HepG2 (cell line): Measurements from ENCODE around the gene DHRS11. TPM values are rescaled to one million over a fixed set of nuclear protein-coding genes. Genes with fewer than 3 reads are reported as not detected.

ENCODE experiments used
- ATAC-seq: fragments of 200-7000 bp; cut with Tn5 transposase; 3 replicates; pipeline ENCODE4 v1.9.1; 2020; ENCODE audit warnings: mild to moderate bottlenecking, moderate library complexity
- BruUV-seq: library from RNA; stranded (reverse); fragments of 400-500 nt; replicated peaks from 2 replicates; lab custom pipeline; 2021; lab: Mats Ljungman, UMichigan
- CTCF ChIA-PET: fragments of 300-600 bp; formaldehyde crosslinking; extraction: SDS; loops from one replicate; lab custom pipeline; 2021; ENCODE audit warnings: low total read pairs, inconsistent platforms, low intra/inter-chr PET ratio; lab: Yijun Ruan, JAX
- POLR2A ChIA-PET: fragments of 350-600 bp; sonication (Branson Sonifier 250); formaldehyde crosslinking; loops from one replicate; lab custom pipeline; 2020; ENCODE audit warnings: antibody characterized with exemption, inconsistent platforms; lab: Yijun Ruan, JAX
- DNase-seq: peaks from one replicate; pipeline ENCODE4 v3.0.0-alpha.2; 2015; ENCODE audit warnings: low spot score
- FAIRE-seq: peaks from 3 replicates; lab custom pipeline; 2011; peaks lifted over from hg19 to GRCh38; lab: Jason Lieb, UNC
- H2AFZ ChIP-seq: one replicate; pipeline ENCODE4 v1.6.1; 2011; ENCODE audit warnings: low read length, inconsistent platforms
- H3K27ac ChIP-seq: fragments of 300-600 bp; 3 replicates; pipeline ENCODE4 v1.8.0; 2011; ENCODE audit warnings: mixed run types, mild to moderate bottlenecking, mixed read lengths, low read length, inconsistent platforms; ENCODE audit not compliant: insufficient read depth; ENCODE audit errors: extremely low read length
- H3K27me3 ChIP-seq, 2 experiments: fragments of 200-600 bp in 1 of 2; 2 replicates in 1 of 2; 3 replicates in 1 of 2; pipeline versions ENCODE4 v1.6.0 to v1.8.0; 2011; ENCODE audit warnings: low read length in 2 of 2, mild to moderate bottlenecking in 2 of 2, moderate library complexity in 2 of 2, inconsistent platforms in 1 of 2; ENCODE audit not compliant: insufficient read depth in 2 of 2, control insufficient read depth in 1 of 2
- H3K36me3 ChIP-seq, 2 experiments: fragments of 200-600 bp in 1 of 2; replicated peaks in 1 of 2; 2 replicates in 1 of 2; 3 replicates in 1 of 2; pipeline versions ENCODE4 v1.5.1 to v1.8.0; 2011; ENCODE audit warnings: low read length in 2 of 2, inconsistent platforms in 1 of 2; ENCODE audit not compliant: insufficient read depth in 2 of 2, control insufficient read depth in 1 of 2
- H3K4me1 ChIP-seq: 2 replicates; pipeline ENCODE4 v1.5.1; 2012; ENCODE audit warnings: low read length, inconsistent platforms; ENCODE audit not compliant: insufficient read depth
- H3K4me2 ChIP-seq: 2 replicates; pipeline ENCODE4 v1.6.0; 2011; ENCODE audit warnings: low read depth, low read length, inconsistent platforms
- H3K4me3 ChIP-seq, 3 experiments: fragments of 200-600 bp in 1 of 3; sonication (generic), shearing (Covaris generic) in 1 of 3; replicated peaks in 1 of 3; 2 replicates each; pipeline ENCODE4 v1.5.1; 2011 to 2016; ENCODE audit warnings: low read length in 3 of 3, inconsistent platforms in 2 of 3, low read depth in 2 of 3, mild to moderate bottlenecking in 2 of 3, control low read depth in 1 of 3, mixed read lengths in 1 of 3; ENCODE audit not compliant: insufficient read depth in 1 of 3
- H3K79me2 ChIP-seq: one replicate; pipeline ENCODE4 v1.6.1; 2011; ENCODE audit warnings: low read length, inconsistent platforms; ENCODE audit not compliant: insufficient read depth
- H3K9ac ChIP-seq: 2 replicates; pipeline ENCODE4 v1.6.0; 2011; ENCODE audit warnings: mild to moderate bottlenecking, low read depth, low read length, inconsistent platforms; ENCODE audit not compliant: insufficient read depth
- H3K9me3 ChIP-seq: 2 replicates; pipeline ENCODE4 v1.5.1; 2012; ENCODE audit warnings: mild to moderate bottlenecking, low read length
- H4K20me1 ChIP-seq: 2 replicates; pipeline ENCODE4 v1.6.0; 2011; ENCODE audit warnings: inconsistent platforms, mild to moderate bottlenecking, low read length, moderate library complexity; ENCODE audit not compliant: insufficient read depth
- ATF4 ChIP-seq, 2 experiments: fragments of 450-650 bp in 1 of 2; sonication (generic) in 1 of 2; formaldehyde crosslinking; IDR thresholded peaks; 2 replicates each; pipeline versions ENCODE4 v1.5.0 to v1.8.0; 2020 to 2022; ENCODE audit warnings: mild to moderate bottlenecking in 1 of 2, missing genetic modification reagents in 1 of 2
- CC2D1A ChIP-seq: sonication (generic); formaldehyde crosslinking; IDR thresholded peaks from 2 replicates; pipeline ENCODE4 v1.8.1; 2023; ENCODE audit warnings: mild to moderate bottlenecking, missing genetic modification reagents
- EEA1 ChIP-seq: sonication (generic); formaldehyde crosslinking; IDR thresholded peaks from 2 replicates; pipeline ENCODE4 v1.5.1; 2020; ENCODE audit warnings: mild to moderate bottlenecking, missing genetic modification reagents, borderline replicate concordance
- EHMT2 ChIP-seq: fragments of 200-600 bp; sonication (generic); IDR thresholded peaks from 2 replicates; pipeline ENCODE4 v1.7.0; 2017; ENCODE audit warnings: antibody characterized with exemption, low read depth, low read length, borderline replicate concordance
- IRF9 ChIP-seq: sonication (generic); formaldehyde crosslinking; IDR thresholded peaks from 2 replicates; pipeline ENCODE4 v1.8.0; 2022; ENCODE audit warnings: missing genetic modification reagents, mild to moderate bottlenecking, borderline replicate concordance
- KAT7 ChIP-seq: IDR thresholded peaks from 2 replicates; pipeline ENCODE4 v1.6.1; 2018; ENCODE audit warnings: borderline replicate concordance, missing compliant biosample characterization
- KLF16 ChIP-seq, 2 experiments: sonication (generic) in 1 of 2; formaldehyde crosslinking in 1 of 2; IDR thresholded peaks; 2 replicates each; pipeline versions ENCODE4 v1.6.1 to v1.8.0; 2016 to 2023; ENCODE audit warnings: missing genetic modification reagents in 2 of 2, missing compliant biosample characterization in 1 of 2
- RFX5 ChIP-seq: IDR thresholded peaks from 2 replicates; pipeline ENCODE4 v1.6.1; 2011; ENCODE audit warnings: low read depth, low read length, improper control_type of control experiment
- SRSF9 ChIP-seq: fragments of 200-400 bp; formaldehyde crosslinking; IDR thresholded peaks from 2 replicates; pipeline ENCODE4 v1.6.1; 2018; ENCODE audit warnings: borderline replicate concordance, mild to moderate bottlenecking, low read depth, low read length; ENCODE audit not compliant: insufficient read depth, poor library complexity, severe bottlenecking
- ZNF460 ChIP-seq: sonication (generic); formaldehyde crosslinking; IDR thresholded peaks from 2 replicates; pipeline ENCODE4 v1.5.1; 2020; ENCODE audit warnings: missing genetic modification reagents, mild to moderate bottlenecking, borderline replicate concordance
- ZNF607 ChIP-seq: sonication (generic); formaldehyde crosslinking; IDR thresholded peaks from 2 replicates; pipeline ENCODE4 v1.5.1; 2020; ENCODE audit warnings: missing genetic modification reagents, mild to moderate bottlenecking, borderline replicate concordance
- ZNF772 ChIP-seq: sonication (generic); formaldehyde crosslinking; IDR thresholded peaks from 2 replicates; pipeline ENCODE4 v1.5.0; 2020; ENCODE audit warnings: mild to moderate bottlenecking, missing genetic modification reagents
- ZNF878 ChIP-seq: sonication (generic); formaldehyde crosslinking; IDR thresholded peaks from 2 replicates; pipeline ENCODE4 v1.8.1; 2023; ENCODE audit warnings: mild to moderate bottlenecking, missing genetic modification reagents, moderate library complexity
- WGBS: methylation state at CpG from one replicate; pipeline ENCODE4 v1.1.6; 2017; ENCODE audit warnings: low lambda C conversion rate; 5-methylcytosine and 5-hydroxymethylcytosine counted together
- in situ Hi-C: cut with HindIII; loops from 2 replicates; pipeline ENCODE4 v1.10.0; 2017; ENCODE audit warnings: low pct_unique_long_range_greater_than_20kb; ENCODE audit not compliant: extremely low pct_ligation_motif_present
- intact Hi-C: fragments of 100-400 bp; cut with micrococcal nuclease; formaldehyde crosslinking; loops from one replicate; pipeline ENCODE4 v1.10.0; 2022; ENCODE audit not compliant: unreplicated experiment
- polyA plus RNA-seq, 8 experiments: library from polyadenylated mRNA; depleted of rRNA in 3 of 8; stranded (reverse) in 7 of 8; unstranded in 1 of 8; fragments of >200 nt; fragmentation: Illumina TruSeq in 4 of 8; extraction: Trizol in 4 of 8; gene quantifications; 2 replicates each; pipeline versions ENCODE4 v1.2.1 to v1.2.3, GENCODE V29; 2011 to 2016; ENCODE audit warnings: low read depth in 4 of 8, missing spikeins in 1 of 8, mixed read lengths in 1 of 8; ENCODE audit not compliant: insufficient read depth in 1 of 8
- total RNA-seq, 5 experiments: library from RNA; depleted of rRNA; stranded (reverse); fragments of >200 nt; fragmentation: Illumina TruSeq; extraction: Trizol; gene quantifications; 2 replicates each; pipeline ENCODE4 v1.2.3, GENCODE V29; 2016; ENCODE audit warnings: low read depth in 1 of 5

The DHRS11 gene
- total and polyA plus RNA-seq, 2 of the 13 experiments (the other 11 are each of a cell fraction or from before 2014, with no cell fraction given) = 28.4 to 41.9 TPM

GRCh38 chr17:36625188-36625587 is 33.5 kb downstream of the DHRS11 start:
- Histone ChIP-seq H3K9me3 (no peaks in the 10 kb centered on the region), H3K4me2 (no peak overlapping the region), H3K27ac (no peak overlapping the region), H2AFZ (no peak overlapping the region), H4K20me1 (0 out of 2 replicates have a peak, but pooled peaks cover 3% of the 10 kb centered on the region), H3K4me3 (no peak overlapping the region), H3K79me2 (no peaks in the 10 kb centered on the region), H3K4me1 (peaks cover 22% of the 10 kb centered on the region), H3K27me3 (no peaks in the 10 kb centered on the region), H3K9ac (no peak overlapping the region), H3K36me3 (no peaks in the 10 kb centered on the region)
- TF ChIP-seq ZNF878 (CRISPR knock-in tag) (no peak), RFX5 (no peak), IRF9 (CRISPR knock-in tag) (no peak), EEA1 (CRISPR knock-in tag) (no peak), CC2D1A (CRISPR knock-in tag) (no peak), EHMT2 (no peak), SRSF9 (no peak)
- WGBS = 77% methylated on average over 7 of the region's 7 CpGs
- ATAC-seq (no peak), FAIRE-seq (no peak), DNase-seq (no peak)
- ChIA-PET POLR2A (no interaction called here), CTCF (no interaction called here)
- intact Hi-C loops (no loop called here), in situ Hi-C loops (no loop called here)
- BruUV-seq = no TSS peak

GRCh38 chr17:36627101-36627500 is 35.4 kb downstream of the DHRS11 start:
- Histone ChIP-seq H3K27ac (no peak overlapping the region), H3K79me2 (no peaks in the 10 kb centered on the region), H3K4me2 (no peak overlapping the region), H3K4me3 (no peak overlapping the region), H3K4me1 (peaks cover 23% of the 10 kb centered on the region), H3K27me3 (peaks cover 0 to under 1% of the 10 kb centered on the region in 2 experiments; a peak in 1 of 5 replicates), H2AFZ (no peak overlapping the region), H3K9ac (no peak overlapping the region), H3K9me3 (no peaks in the 10 kb centered on the region), H4K20me1 (0 out of 2 replicates have a peak, but pooled peaks cover 3% of the 10 kb centered on the region), H3K36me3 (no peaks in the 10 kb centered on the region)
- in situ Hi-C loops = no loop called here
- TF ChIP-seq KAT7 (CRISPR knock-in tag) (no peak), ZNF607 (CRISPR knock-in tag) (no peak), ZNF772 (no peak), KLF16 (CRISPR knock-in tag; IDR thresholded peaks at IDR 0.05) (no peak), ATF4 (CRISPR knock-in tag; IDR thresholded peaks at IDR 0.05) (no peak), ZNF460 (no peak)
- intact Hi-C loops = no loop called here
- no peak for FAIRE-seq
- DNase-seq = no peak
- POLR2A ChIA-PET = no interaction called here
- BruUV-seq = no TSS peak
- WGBS = 54% methylated on average over 9 of the region's 12 CpGs
- CTCF ChIA-PET = no interaction called here
- no peak for ATAC-seq
